Measurements from ENCODE around the gene ARHGEF28. TPM values are rescaled to one million over a fixed set of nuclear protein-coding genes. Genes with fewer than 3 reads are reported as not detected.

ARHGEF28 gene
- total and polyA plus RNA-seq, 2 of the 13 experiments (the other 11 are each of a cell fraction or from before 2014, with no cell fraction given): 17.4 to 34.1 TPM

DNA sequence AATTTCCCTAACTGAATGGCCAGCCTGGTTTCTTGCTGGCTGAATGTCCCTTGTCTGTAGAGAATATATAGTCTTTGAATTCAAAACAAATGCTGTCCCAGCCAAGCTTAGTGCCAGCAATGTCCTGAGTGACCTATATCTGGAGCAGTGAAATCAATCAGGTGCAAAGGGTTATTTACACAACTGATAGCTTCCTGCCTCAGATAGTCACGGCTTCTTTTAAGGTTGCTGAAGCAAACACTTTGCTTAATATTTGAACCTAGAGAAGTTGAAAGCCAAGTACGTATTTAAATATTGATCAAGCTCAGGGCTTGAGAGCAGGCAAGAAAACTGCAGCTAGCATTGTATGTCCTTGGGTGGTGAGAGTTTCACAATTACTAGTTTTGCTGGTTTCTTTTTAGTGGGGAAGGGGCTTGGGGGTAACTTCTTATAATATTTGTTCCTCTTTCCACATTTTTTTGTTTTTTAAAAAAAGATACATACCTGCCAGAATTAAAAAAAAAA is 2.0 kb upstream of the ARHGEF28 start (continued):
- TF ChIP-seq, protein P1, sequence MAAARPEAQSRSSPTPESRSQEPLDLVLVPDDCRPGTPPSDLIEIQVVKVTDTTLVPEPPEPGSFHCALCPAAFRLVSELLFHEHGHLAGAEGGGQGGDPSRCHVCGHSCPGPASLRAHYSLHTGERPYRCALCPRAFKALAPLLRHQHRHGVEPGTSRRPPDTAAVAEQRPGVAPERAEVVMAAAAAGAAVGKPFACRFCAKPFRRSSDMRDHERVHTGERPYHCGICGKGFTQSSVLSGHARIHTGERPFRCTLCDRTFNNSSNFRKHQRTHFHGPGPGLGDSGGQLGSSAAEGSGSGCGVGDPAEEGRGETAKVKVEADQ (CRISPR knock-in tag; IDR thresholded peaks at IDR 0.05; ENCODE audit: borderline replicate concordance): no peak
- TF ChIP-seq, protein P2, sequence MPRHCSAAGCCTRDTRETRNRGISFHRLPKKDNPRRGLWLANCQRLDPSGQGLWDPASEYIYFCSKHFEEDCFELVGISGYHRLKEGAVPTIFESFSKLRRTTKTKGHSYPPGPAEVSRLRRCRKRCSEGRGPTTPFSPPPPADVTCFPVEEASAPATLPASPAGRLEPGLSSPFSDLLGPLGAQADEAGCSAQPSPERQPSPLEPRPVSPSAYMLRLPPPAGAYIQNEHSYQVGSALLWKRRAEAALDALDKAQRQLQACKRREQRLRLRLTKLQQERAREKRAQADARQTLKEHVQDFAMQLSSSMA (CRISPR knock-in tag; IDR thresholded peaks at IDR 0.05): no peak
- TF ChIP-seq NFIC (IDR thresholded peaks at IDR 0.05; ENCODE audit: low read length) (peak; percentile 98), ZNF354B (CRISPR knock-in tag; IDR thresholded peaks at IDR 0.05) (no peak), MED8 (CRISPR knock-in tag; IDR thresholded peaks at IDR 0.05; ENCODE audit: insufficient replicate concordance) (peak; percentile 94), MED1 (CRISPR knock-in tag; IDR thresholded peaks at IDR 0.05) (peak; percentile 97), TBP (CRISPR knock-in tag; IDR thresholded peaks at IDR 0.05) (no peak), MIXL1 (CRISPR knock-in tag; IDR thresholded peaks at IDR 0.05) (peak; percentile 83; the same call in 1 of the 2 replicates), KAT8 (CRISPR knock-in tag; IDR thresholded peaks at IDR 0.05) (peak; percentile 77; the same call in 1 of the 2 replicates), ZNF34 (CRISPR knock-in tag; IDR thresholded peaks at IDR 0.05; ENCODE audit: borderline replicate concordance) (no peak), ZNF468 (CRISPR knock-in tag; IDR thresholded peaks at IDR 0.05) (no peak), RARA (CRISPR knock-in tag; IDR thresholded peaks at IDR 0.05) (peak; percentile 99), MBD4 (IDR thresholded peaks at IDR 0.05; ENCODE audit: borderline replicate concordance, low read length) (peak; percentile 91; the same call in 1 of the 2 replicates), SOX6 (IDR thresholded peaks at IDR 0.05) (no peak), SOX6 (CRISPR knock-in tag; IDR thresholded peaks at IDR 0.05) (peak; percentile 96), GABPB1 (CRISPR knock-in tag; IDR thresholded peaks at IDR 0.05) (0 out of 2 replicates have a peak, but pooled peaks have one; percentile 19), ZNF432 (CRISPR knock-in tag; IDR thresholded peaks at IDR 0.05; ENCODE audit: borderline replicate concordance) (no peak), ZNF776 (CRISPR knock-in tag; IDR thresholded peaks at IDR 0.05) (peak; percentile 30; the same call in 1 of the 2 replicates), ZNF234 (CRISPR knock-in tag; conservative IDR thresholded peaks at IDR 0.05) (no peak), ZNF143 (CRISPR knock-in tag; IDR thresholded peaks at IDR 0.05) (no peak), ATRX (CRISPR knock-in tag; IDR thresholded peaks at IDR 0.05; ENCODE audit: borderline replicate concordance) (no peak)
- TF ChIP-seq, protein P3, sequence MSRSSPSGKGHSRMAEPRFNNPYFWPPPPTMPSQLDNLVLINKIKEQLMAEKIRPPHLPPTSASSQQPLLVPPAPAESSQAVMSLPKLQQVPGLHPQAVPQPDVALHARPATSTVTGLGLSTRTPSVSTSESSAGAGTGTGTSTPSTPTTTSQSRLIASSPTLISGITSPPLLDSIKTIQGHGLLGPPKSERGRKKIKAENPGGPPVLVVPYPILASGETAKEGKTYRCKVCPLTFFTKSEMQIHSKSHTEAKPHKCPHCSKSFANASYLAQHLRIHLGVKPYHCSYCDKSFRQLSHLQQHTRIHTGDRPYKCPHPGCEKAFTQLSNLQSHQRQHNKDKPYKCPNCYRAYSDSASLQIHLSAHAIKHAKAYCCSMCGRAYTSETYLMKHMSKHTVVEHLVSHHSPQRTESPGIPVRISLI (CRISPR knock-in tag; IDR thresholded peaks at IDR 0.05; ENCODE audit: borderline replicate concordance): no peak; the same call in 1 of the 2 replicates
- TF ChIP-seq, protein P4, sequence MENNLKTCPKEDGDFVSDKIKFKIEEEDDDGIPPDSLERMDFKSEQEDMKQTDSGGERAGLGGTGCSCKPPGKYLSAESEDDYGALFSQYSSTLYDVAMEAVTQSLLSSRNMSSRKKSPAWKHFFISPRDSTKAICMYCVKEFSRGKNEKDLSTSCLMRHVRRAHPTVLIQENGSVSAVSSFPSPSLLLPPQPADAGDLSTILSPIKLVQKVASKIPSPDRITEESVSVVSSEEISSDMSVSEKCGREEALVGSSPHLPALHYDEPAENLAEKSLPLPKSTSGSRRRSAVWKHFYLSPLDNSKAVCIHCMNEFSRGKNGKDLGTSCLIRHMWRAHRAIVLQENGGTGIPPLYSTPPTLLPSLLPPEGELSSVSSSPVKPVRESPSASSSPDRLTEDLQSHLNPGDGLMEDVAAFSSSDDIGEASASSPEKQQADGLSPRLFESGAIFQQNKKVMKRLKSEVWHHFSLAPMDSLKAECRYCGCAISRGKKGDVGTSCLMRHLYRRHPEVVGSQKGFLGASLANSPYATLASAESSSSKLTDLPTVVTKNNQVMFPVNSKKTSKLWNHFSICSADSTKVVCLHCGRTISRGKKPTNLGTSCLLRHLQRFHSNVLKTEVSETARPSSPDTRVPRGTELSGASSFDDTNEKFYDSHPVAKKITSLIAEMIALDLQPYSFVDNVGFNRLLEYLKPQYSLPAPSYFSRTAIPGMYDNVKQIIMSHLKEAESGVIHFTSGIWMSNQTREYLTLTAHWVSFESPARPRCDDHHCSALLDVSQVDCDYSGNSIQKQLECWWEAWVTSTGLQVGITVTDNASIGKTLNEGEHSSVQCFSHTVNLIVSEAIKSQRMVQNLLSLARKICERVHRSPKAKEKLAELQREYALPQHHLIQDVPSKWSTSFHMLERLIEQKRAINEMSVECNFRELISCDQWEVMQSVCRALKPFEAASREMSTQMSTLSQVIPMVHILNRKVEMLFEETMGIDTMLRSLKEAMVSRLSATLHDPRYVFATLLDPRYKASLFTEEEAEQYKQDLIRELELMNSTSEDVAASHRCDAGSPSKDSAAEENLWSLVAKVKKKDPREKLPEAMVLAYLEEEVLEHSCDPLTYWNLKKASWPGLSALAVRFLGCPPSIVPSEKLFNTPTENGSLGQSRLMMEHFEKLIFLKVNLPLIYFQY (CRISPR knock-in tag; IDR thresholded peaks at IDR 0.05; ENCODE audit: borderline replicate concordance): 0 out of 2 replicates have a peak, but pooled peaks have one; percentile 24
- TF ChIP-seq, protein P5, sequence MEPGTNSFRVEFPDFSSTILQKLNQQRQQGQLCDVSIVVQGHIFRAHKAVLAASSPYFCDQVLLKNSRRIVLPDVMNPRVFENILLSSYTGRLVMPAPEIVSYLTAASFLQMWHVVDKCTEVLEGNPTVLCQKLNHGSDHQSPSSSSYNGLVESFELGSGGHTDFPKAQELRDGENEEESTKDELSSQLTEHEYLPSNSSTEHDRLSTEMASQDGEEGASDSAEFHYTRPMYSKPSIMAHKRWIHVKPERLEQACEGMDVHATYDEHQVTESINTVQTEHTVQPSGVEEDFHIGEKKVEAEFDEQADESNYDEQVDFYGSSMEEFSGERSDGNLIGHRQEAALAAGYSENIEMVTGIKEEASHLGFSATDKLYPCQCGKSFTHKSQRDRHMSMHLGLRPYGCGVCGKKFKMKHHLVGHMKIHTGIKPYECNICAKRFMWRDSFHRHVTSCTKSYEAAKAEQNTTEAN (CRISPR knock-in tag; conservative IDR thresholded peaks at IDR 0.05): peak; percentile 83; the same call in 1 of the 2 replicates
